Measurements from ENCODE around the gene ORAI3.
"Not testable (repeated sequence)": the region's sequence is repeated elsewhere in the genome, so short reads cannot be mapped to it uniquely, and the experiment has no call there.

The ORAI3 gene

DNA sequence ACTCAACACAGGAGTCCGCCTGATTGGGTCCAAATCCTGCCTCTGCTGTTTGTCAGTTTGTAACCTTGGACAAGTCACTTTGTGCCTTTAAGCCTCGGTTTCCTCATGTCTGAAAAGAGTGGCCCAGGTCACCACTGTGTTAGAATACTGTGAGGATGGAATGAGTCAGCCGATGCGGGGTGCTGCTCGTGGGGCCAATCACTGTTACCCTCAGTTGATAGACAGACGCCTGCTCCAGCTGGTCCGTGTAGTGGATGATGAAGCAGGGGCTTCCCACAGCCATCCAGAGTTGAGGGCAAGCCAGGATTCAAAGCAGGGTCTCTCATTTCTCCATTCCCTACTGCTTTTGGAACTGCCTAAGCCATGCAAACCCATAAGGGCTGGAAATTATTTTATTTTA, 19.7 kb upstream of the ORAI3 start:
- TF ChIP-seq CTCF (IDR thresholded peaks at IDR 0.05; ENCODE audit: poor library complexity, severe bottlenecking) = no peak
- Histone ChIP-seq H3K27me3 (ENCODE audit: insufficient read depth, poor library complexity, severe bottlenecking) (no peaks in the 10 kb centered on the region), H3K4me3 (ENCODE audit: severe bottlenecking) (no peak overlapping the region), H3K27ac (ENCODE audit: poor library complexity, severe bottlenecking) (no peak overlapping the region), H3K4me1 (ENCODE audit: insufficient read depth, poor library complexity, severe bottlenecking) (no peaks in the 10 kb centered on the region), H3K36me3 (ENCODE audit: low read depth) (peaks cover 32% of the 10 kb centered on the region), H3K9me3 (ENCODE audit: severe bottlenecking) (no peaks in the 10 kb centered on the region)
- no peak for ATAC-seq (ENCODE audit: low read depth)
- DNase-seq (ENCODE audit: low spot score) = no peak

GRCh38 chr16:30930160-30930571, 18.7 kb upstream of the ORAI3 start:
- no peak for TF ChIP-seq CTCF (IDR thresholded peaks at IDR 0.05; ENCODE audit: poor library complexity, severe bottlenecking)
- Histone ChIP-seq H3K27me3 (ENCODE audit: insufficient read depth, poor library complexity, severe bottlenecking) (no peaks in the 10 kb centered on the region), H3K27ac (ENCODE audit: poor library complexity, severe bottlenecking) (no peak overlapping the region), H3K4me1 (ENCODE audit: insufficient read depth, poor library complexity, severe bottlenecking) (no peaks in the 10 kb centered on the region), H3K4me3 (ENCODE audit: severe bottlenecking) (no peak overlapping the region), H3K36me3 (ENCODE audit: low read depth) (peaks cover 32% of the 10 kb centered on the region), H3K9me3 (ENCODE audit: severe bottlenecking) (no peaks in the 10 kb centered on the region)
- ATAC-seq (ENCODE audit: low read depth) = no peak
- DNase-seq (ENCODE audit: low spot score) = no peak

DNA sequence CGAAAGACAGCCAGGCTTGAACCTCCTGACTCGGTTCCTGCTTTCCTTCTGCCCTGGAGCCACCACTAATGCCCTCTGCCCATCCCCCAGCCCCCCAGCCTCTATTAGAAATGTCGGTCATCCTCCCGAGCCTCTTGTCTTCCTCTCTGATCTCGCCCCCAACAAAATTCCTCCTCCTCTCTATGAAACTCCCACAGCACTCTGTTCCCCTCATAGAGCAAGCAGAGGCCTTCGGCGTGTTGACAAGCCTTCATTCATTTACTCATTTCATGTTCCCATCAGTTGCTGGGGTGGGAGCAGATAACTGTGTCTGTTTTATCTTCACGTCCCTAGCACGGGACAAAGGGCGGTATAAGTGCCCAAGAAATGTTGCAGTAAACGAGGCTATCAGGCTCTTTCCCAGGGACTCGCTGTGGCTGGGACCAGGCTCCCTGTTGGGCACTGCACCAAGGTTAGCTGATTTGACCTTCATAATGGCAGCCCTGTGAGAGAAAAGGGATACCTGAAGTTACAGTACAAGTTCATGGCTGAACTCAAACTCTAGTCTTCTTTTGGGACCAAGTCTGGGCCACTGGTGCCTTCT, 17.7 kb upstream of the ORAI3 start:
- Histone ChIP-seq H3K27ac (ENCODE audit: poor library complexity, severe bottlenecking) (no peak overlapping the region), H3K27me3 (ENCODE audit: insufficient read depth, poor library complexity, severe bottlenecking) (no peaks in the 10 kb centered on the region), H3K9me3 (ENCODE audit: severe bottlenecking) (no peaks in the 10 kb centered on the region), H3K4me1 (ENCODE audit: insufficient read depth, poor library complexity, severe bottlenecking) (no peaks in the 10 kb centered on the region), H3K4me3 (ENCODE audit: severe bottlenecking) (no peak overlapping the region), H3K36me3 (ENCODE audit: low read depth) (peaks cover 32% of the 10 kb centered on the region)
- ATAC-seq (ENCODE audit: low read depth) (no peak), DNase-seq (ENCODE audit: low spot score) (no peak)
- no peak for TF ChIP-seq CTCF (IDR thresholded peaks at IDR 0.05; ENCODE audit: poor library complexity, severe bottlenecking)

DNA sequence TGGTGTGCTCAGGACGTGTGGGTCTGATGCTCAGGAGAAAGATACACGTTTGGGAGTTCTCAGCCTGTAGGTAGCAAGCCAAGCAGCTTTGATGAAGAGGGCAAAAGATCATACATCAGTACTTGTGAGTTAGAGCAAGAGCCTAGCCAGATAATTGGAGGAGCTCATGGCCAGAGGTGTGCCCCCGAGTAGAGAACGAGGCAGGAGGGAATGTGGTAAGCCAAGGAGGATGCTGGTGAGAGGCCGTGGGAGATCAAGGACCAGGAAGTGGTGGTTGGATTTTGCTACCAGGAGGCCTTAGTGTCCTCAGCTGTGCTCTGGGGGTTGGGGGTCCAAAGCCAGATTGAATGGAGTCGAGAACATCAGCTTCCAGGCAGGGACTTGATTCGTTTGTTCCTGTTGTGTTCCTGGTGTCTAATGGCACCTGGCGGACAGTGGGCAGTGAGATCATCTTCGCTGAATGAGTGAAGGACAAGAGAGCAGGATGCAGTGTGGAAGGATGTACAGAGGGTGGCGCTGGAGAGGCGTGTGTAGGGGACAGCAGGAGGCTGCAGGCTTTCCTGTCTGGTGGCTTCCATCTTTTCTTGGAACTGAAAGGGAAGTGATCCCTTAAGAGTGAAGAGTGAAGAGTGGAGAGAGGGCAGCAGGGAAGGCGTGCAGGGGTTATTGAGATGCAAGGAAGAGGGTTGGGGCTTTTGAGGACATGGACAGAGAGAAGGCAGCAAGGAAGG, 13.9 kb upstream of the ORAI3 start:
- peak; percentile 28 for TF ChIP-seq CTCF (IDR thresholded peaks at IDR 0.05; ENCODE audit: poor library complexity, severe bottlenecking)
- H3K27me3 ChIP-seq (ENCODE audit: insufficient read depth, poor library complexity, severe bottlenecking) = no peaks in the 10 kb centered on the region
- no peak overlapping the region for H3K4me3 ChIP-seq (ENCODE audit: severe bottlenecking)
- ATAC-seq (ENCODE audit: low read depth) = no peak; the same call in 2 of the 3 replicates
- DNase-seq (ENCODE audit: low spot score) = no peak
- H3K4me1 ChIP-seq (ENCODE audit: insufficient read depth, poor library complexity, severe bottlenecking) = peaks cover 6% of the 10 kb centered on the region
- no peak overlapping the region for H3K27ac ChIP-seq (ENCODE audit: poor library complexity, severe bottlenecking)
- no peaks in the 10 kb centered on the region for H3K9me3 ChIP-seq (ENCODE audit: severe bottlenecking)
- H3K36me3 ChIP-seq (ENCODE audit: low read depth) = peaks cover 44% of the 10 kb centered on the region

DNA sequence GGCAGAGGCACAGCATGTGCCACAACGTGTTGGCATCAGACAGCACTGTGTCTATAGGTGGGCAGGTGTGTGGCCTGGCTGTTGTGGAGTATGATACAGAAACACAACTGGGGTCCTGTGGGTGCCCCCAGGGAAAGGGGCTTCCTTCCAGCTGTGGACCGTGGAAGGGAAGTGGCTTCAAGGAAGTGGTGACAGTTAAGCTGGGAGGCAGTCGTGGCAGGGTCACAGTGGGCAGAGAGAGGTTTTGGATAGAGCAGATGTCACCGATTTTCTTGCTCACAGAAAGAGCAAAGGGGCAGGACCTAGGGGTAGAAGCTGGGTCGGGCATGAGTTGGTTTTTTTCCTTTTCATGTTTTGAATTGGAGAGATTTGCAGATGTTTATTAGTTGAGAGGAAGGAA, 11.2 kb upstream of the ORAI3 start:
- no peak overlapping the region for H3K4me3 ChIP-seq (ENCODE audit: severe bottlenecking)
- TF ChIP-seq CTCF (IDR thresholded peaks at IDR 0.05; ENCODE audit: poor library complexity, severe bottlenecking) = no peak
- H3K27ac ChIP-seq (ENCODE audit: poor library complexity, severe bottlenecking) = no peak overlapping the region
- no peak for DNase-seq (ENCODE audit: low spot score)
- peaks cover 13% of the 10 kb centered on the region for H3K4me1 ChIP-seq (ENCODE audit: insufficient read depth, poor library complexity, severe bottlenecking)
- peaks cover 37% of the 10 kb centered on the region for H3K36me3 ChIP-seq (ENCODE audit: low read depth)
- no peaks in the 10 kb centered on the region for H3K27me3 ChIP-seq (ENCODE audit: insufficient read depth, poor library complexity, severe bottlenecking)
- ATAC-seq (ENCODE audit: low read depth) = no peak
- no peaks in the 10 kb centered on the region for H3K9me3 ChIP-seq (ENCODE audit: severe bottlenecking)

DNA sequence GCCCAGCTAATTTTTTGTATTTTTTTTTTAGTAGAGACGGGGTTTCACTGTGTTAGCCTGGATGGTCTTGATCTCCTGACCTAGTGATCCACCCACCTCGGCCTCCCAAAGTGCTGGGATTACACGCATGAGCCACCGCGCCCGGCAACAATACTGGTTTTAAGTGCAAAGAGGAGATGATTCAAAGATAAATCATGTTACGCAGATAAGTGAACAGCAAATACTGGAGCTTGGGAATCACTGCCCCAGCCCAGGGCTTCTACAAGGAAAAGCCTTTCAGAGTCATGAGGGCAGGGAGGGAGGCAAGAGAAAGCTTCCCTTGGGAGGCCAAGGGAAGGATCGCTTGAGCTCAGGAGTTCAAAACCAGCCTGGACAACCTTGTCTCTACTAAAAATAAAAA, 9.3 kb upstream of the ORAI3 start:
- H3K4me1 ChIP-seq (ENCODE audit: insufficient read depth, poor library complexity, severe bottlenecking) = peaks cover 13% of the 10 kb centered on the region
- H3K4me3 ChIP-seq (ENCODE audit: severe bottlenecking); H3K9me3 ChIP-seq (ENCODE audit: severe bottlenecking); H3K27me3 ChIP-seq (ENCODE audit: insufficient read depth, poor library complexity, severe bottlenecking); DNase-seq (ENCODE audit: low spot score); ATAC-seq (ENCODE audit: low read depth): not testable (repeated sequence)
- peak overlapping the region; percentile 53 for H3K27ac ChIP-seq (ENCODE audit: poor library complexity, severe bottlenecking)
- peaks cover 42% of the 10 kb centered on the region for H3K36me3 ChIP-seq (ENCODE audit: low read depth)

All from RWPE2 (cell line).